AG04450 (cell line): ENCODE measurements around the gene CENPH. TPM values are rescaled to one million over a fixed set of nuclear protein-coding genes. Genes with fewer than 3 reads are reported as not detected.
A peak's percentile ranks its signal among the peaks of the same experiment; 100 is the strongest.
"Not testable (repeated sequence)": the region's sequence is repeated elsewhere in the genome, so short reads cannot be mapped to it uniquely, and the experiment has no call there.

Experiments
- CTCF ChIA-PET: fragments of 300-600, 350-600 bp; formaldehyde crosslinking; extraction: SDS; loops from one replicate; lab custom pipeline; 2022; ENCODE audit warnings: antibody characterized with exemption, inconsistent platforms; lab: Charles Lee
- POLR2A ChIA-PET: fragments of 350-600 bp; formaldehyde crosslinking; extraction: SDS; loops from one replicate; lab custom pipeline; 2021; ENCODE audit warnings: antibody characterized with exemption, inconsistent platforms; lab: Yijun Ruan, JAX
- DNase-seq: peaks from one replicate; pipeline ENCODE4 v3.0.0-alpha.2; 2011; ENCODE audit warnings: low read depth, low spot score
- H3K27ac ChIP-seq: one replicate; pipeline ENCODE4 v1.5.1; 2012; ENCODE audit warnings: low read depth, low read length, control low read depth
- H3K27me3 ChIP-seq: one replicate; pipeline ENCODE4 v1.6.0; 2012; ENCODE audit warnings: low read length; ENCODE audit not compliant: control insufficient read depth, insufficient read depth
- H3K4me3 ChIP-seq: 2 replicates; pipeline ENCODE4 v1.5.1; 2011; ENCODE audit warnings: mild to moderate bottlenecking, low read depth, low read length, control low read depth
- H3K9me3 ChIP-seq: 2 replicates; pipeline ENCODE4 v1.5.1; 2012; ENCODE audit warnings: low read length; ENCODE audit not compliant: control insufficient read depth, insufficient read depth
- CTCF ChIP-seq: IDR thresholded peaks from 2 replicates; pipeline ENCODE4 v1.5.1; 2011; ENCODE audit warnings: low read depth, low read length, control low read depth, inconsistent platforms
- polyA minus RNA-seq: library from RNA; depleted of rRNA, polyadenylated mRNA; stranded (reverse); fragments of >200 nt; gene quantifications from 2 replicates; pipeline ENCODE4 v1.2.3, GENCODE V29; 2011; rRNA and poly(A)+ RNA removed
- polyA plus RNA-seq: library from polyadenylated mRNA; depleted of rRNA; stranded (reverse); fragments of >200 nt; gene quantifications from 2 replicates; pipeline ENCODE4 v1.2.3, GENCODE V29; 2011; rRNA removed

Gene CENPH
- polyA plus RNA-seq (3.8 and 5.9 TPM in 2 replicates), polyA minus RNA-seq (0.83 and 1.5 TPM in 2 replicates)

GRCh38 chr5:69189162-69190086 is at the start of gene CENPH:
Gene CENPH (plus strand): TSS chr5:69189583. CDS start chr5:69189635, 52 bp downstream.
- no peaks in the 10 kb centered on the region for H3K9me3 ChIP-seq
- H3K27ac ChIP-seq, result peak within 1 kb of the TSS; percentile 84
- TF ChIP-seq CTCF, result no peak
- ChIA-PET POLR2A (interaction anchor here (0.6 to 1.2 kb wide), 7 partner anchors 11 to 118 kb away, joined by 3 to 6 read pairs (median 3); no protein-coding TSS in a partner anchor), CTCF (interaction anchor here (0.6 to 2.0 kb wide), 3 partner anchors 75 to 145 kb away, joined by 3 to 10 read pairs (median 4); partner anchors contain the start of gene SLC30A5)
- peak; percentile 69 for DNase-seq
- peak within 1 kb of the TSS; percentile 96 for H3K4me3 ChIP-seq
- H3K27me3 ChIP-seq, result no peaks in the 10 kb centered on the region

- H3K4me3 ChIP-seq, H3K27ac ChIP-seq, H3K27me3 ChIP-seq, DNase-seq, CTCF ChIA-PET, POLR2A ChIA-PET, H3K9me3 ChIP-seq: not testable (repeated sequence)
Observed at GRCh38 chr5:69140239-69140638, 49.1 kb upstream of the CENPH start.

- Histone ChIP-seq H3K27ac (no peak overlapping the region), H3K9me3 (no peaks in the 10 kb centered on the region; the same call in 1 of the 2 replicates), H3K4me3 (no peak overlapping the region), H3K27me3 (no peaks in the 10 kb centered on the region)
- CTCF ChIA-PET, result no interaction called here
- TF ChIP-seq CTCF, result no peak
- DNase-seq, result no peak
- POLR2A ChIA-PET, result no interaction called here
Observed at GRCh38 chr5:69140827-69141226, 48.6 kb upstream of the CENPH start.

- POLR2A ChIA-PET, H3K9me3 ChIP-seq, DNase-seq, CTCF ChIA-PET, H3K4me3 ChIP-seq, H3K27me3 ChIP-seq: not testable (repeated sequence)
- peak overlapping the region; percentile 11 for H3K27ac ChIP-seq
Observed at GRCh38 chr5:69148576-69148975, 40.8 kb upstream of the CENPH start.

GRCh38 chr5:69148981-69149675 is 40.3 kb upstream of the CENPH start:
- ChIA-PET CTCF (no interaction called here), POLR2A (no interaction called here)
- H3K27ac ChIP-seq, result no peak overlapping the region
- H3K27me3 ChIP-seq, result no peaks in the 10 kb centered on the region
- no peak for DNase-seq
- no peaks in the 10 kb centered on the region for H3K9me3 ChIP-seq
- H3K4me3 ChIP-seq, result no peak overlapping the region
- no peak for TF ChIP-seq CTCF
